ENCODE data around the gene BTC.
"Not testable (repeated sequence)": the region's sequence is repeated elsewhere in the genome, so short reads cannot be mapped to it uniquely, and the experiment has no call there.

The BTC gene

DNA sequence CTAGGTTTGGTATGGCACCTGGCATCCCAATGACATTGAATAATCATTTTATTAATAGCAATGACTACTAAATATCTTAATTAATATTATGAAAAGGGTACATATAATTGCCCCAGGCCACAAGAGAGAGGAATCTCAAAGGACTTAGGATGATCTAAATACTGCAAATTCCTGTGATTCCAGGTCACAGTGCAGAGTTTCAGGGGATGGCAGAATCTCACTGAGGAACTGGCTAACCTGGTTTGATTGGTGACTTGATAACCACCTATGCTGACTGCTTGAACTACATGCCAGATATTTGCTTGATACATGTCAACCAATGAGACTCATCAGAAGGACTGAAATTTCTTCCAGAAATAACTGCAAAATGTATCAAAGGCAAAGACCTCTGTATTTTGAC, 37.2 kb downstream of the BTC start:
- DNase-seq (ENCODE audit: low read depth): no peak

DNA sequence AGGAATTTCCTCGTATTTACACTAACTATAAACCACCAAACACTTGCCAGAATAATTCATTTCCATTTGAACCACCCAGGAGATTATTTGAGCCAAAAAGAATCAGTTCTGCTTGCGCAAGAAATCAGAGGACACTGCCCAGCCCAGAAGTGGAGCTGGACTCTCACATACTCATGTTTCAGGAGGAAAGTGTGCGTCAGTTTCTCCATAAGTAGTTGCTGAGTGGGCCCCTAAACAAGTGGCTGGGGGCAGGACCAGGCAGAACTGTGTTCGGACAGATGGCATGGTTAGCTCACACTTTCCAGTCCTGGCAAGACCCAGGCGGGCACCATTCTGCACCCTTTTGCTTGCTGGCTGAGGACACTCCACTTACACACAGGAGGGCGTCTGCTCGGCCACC, 38.8 kb downstream of the BTC start:
- no peak for DNase-seq (ENCODE audit: low read depth)

DNA sequence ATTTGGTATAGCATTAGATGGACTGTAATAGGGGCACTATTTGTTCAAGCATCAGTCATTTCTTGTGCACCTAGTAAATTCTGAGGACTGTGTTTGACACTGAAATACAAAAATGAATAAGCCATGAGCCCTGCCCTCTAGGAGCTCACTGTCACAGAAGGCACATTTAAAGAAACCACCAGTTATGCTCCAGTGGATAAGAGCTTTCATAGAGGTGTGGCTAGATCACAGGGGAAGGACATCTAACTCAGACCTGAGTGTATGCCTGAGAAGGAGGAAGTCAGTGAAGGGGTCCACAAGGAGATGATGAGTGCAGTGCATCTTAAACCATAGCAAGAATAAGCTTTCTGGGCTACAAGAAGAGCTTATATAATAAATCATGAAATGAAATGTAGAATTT, 40.1 kb downstream of the BTC start:
- no peak for DNase-seq (ENCODE audit: low read depth)

DNA sequence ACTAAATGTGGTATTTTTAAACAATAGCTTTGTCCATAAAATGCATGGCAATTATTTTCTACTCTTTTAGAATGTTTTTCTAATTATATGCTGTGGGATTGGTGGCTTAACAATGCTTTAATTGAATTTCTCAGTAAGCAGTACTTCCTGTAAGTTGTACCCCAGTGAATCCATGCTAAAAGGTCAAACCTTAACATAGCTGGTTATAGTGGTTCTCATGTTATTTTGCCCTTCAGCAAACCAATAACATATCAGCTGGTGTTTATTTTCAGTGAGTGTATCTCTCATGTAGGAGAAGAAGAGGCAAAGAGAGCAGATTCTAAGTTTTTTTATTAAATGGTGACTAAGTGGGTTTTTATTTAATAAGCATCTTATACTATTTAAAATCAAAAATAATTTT, 41.5 kb downstream of the BTC start:
- DNase-seq (ENCODE audit: low read depth): no peak

DNA sequence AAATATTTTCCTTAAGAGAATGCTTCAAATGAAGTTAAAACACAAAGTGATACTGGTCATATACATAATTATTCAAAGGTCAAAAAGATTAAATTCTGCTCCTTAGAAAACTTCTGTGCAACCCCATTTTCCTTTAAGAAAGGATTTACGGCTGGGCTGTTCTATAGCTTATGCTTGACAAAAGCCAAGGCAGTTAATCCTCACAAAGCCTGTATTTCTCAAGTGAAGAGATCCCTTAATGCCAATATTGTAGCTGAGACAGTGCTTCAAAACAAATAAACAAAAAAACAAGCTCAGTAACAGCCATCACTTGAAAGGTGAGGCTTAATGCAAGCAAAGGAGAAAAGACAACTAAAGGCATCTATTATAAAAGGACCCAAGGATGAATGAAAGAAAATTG, 42.5 kb downstream of the BTC start:
- DNase-seq (ENCODE audit: low read depth): no peak

DNA sequence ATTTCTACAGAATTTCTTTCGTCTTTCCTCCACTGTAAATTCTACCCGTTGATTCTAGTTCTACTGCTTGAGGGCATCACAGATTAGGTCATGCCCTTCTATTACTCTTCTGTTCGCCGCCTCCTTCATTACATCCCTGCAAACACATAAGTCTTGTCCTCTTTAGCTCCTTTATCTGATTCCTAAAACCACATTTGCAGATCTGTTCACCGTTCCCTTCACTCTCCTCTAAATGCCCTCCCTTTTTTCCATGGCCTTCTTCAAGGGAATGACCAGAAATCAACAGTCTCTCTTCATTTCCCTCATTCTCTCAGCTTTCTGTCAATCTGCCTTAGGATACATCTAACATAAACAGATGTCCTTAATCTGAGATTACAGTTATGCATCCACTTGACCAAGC, 43.1 kb downstream of the BTC start:
- DNase-seq (ENCODE audit: low read depth): no peak

DNA sequence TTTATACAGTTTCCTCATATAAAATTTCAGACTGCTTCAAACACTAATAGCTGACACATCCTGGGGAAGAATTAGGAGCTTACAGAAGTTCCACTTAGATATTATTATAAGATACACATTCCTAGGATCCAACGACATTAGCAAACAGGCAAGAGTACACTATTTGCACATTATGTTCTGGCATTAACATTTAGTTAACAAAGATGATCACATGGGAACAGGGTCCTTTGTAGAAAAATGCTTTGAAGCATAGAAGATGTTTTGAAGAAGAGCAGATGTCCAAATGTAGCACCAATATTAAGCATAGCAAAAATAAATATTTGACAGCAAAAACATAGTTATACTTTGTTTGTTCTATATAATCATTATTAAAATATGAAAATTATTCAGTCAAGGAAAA, 52.1 kb downstream of the BTC start:
- no peak for DNase-seq (ENCODE audit: low read depth)

DNA sequence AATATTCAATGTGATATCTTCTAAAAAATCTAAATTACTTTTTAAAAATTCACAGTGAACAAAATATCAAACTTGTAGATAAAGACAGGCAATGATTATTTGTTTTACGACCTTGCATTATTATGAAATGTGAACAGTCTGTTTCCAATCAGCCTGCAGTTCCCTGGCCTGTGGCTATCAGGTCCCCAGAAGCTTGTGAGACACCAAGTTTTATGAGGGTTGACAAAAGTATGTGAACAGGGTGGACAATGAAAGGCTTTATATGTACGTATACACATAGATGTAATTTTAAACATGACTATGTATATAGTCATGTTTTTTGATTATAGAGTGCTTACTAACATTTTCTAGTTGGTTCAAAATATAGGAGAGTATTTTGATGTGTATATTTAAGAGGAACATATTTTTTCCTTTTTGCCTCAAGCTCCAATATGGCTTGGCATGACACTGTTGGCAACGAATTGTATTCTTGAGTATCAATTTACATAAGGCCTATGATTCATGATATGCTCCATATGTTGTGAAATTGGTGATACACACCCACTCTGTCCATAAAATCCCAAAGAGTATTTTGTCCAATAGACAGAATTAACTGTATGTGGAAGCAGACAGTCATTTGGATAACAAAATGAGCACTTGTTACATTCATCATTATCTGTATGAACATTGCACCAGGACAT, 55.7 kb downstream of the BTC start:
- no peak for DNase-seq (ENCODE audit: low read depth)

DNA sequence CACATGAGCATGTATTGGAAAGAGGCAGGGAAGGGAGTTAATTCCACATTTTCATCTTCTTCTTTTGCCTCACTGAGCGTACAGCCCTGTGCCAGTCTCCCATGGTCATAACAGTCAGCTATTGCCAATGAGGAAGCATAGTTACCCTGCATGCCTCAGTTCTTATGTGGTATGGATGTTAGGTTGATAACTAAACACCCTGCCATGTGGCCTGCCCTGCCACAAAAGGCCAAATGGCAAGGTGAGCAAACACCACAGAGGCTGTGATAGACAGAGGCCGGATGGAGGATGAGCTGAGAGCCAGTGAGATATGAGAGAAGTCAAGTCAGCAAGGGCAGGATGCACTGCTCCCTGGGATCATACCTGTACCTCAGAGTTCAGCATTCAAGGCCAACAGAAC, 59.3 kb downstream of the BTC start:
- DNase-seq (ENCODE audit: low read depth): no peak

DNA sequence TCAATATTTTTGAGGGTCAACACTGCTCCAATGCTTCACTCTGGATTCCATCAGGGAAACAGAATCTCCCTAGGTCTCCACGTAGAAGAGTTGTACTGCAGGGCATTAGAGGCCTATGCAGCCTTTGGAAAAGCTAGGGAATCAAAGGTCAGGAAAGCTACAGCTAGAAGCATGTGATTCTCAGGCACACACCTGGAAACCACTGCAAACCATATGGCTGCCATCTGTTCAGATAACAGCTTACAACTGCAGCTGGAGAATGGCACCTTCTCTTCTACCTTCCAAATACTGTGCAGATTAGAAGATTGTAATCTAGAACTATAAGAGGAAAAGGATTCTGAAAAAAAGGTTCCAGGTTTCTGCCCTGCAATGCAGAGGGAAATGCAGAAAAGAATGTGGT, 60.6 kb downstream of the BTC start:
- no peak for DNase-seq (ENCODE audit: low read depth)

DNA sequence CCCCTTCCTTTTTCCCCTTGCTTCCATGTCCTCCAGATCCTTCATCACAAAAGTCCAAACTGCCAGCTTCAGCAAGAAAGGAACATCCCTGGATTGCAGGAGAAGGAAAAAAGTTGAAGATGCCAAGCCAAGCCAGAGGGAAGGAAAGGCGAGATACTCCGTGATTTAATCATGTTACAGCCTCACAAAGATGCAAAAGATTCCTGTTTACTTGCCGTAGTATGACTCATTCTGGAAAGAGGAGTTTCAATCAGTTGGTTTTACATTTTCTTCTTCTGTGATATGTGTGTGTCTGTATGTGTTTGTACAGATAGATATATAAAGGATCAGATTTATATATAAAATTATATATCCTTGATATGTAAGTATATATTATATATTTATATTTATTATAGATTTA, 69.3 kb downstream of the BTC start:
- no peak for DNase-seq (ENCODE audit: low read depth)

DNA sequence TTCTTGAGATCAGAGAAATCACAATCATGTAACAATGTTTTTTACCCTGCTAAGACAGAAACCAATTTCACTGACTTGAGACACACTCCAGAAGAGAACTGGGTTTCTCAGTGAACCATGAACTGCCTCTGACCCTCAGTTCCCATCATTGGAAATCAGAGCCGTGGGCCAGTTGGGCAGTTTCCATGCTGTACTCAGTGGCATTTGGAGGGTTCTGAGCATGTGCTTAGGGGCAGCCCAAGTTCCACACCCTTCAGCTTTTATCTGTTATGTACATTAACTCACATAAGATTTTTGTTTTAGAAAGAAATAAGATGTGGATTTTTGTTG, 77.9 kb downstream of the BTC start:
- no peak for DNase-seq (ENCODE audit: low read depth)

DNA sequence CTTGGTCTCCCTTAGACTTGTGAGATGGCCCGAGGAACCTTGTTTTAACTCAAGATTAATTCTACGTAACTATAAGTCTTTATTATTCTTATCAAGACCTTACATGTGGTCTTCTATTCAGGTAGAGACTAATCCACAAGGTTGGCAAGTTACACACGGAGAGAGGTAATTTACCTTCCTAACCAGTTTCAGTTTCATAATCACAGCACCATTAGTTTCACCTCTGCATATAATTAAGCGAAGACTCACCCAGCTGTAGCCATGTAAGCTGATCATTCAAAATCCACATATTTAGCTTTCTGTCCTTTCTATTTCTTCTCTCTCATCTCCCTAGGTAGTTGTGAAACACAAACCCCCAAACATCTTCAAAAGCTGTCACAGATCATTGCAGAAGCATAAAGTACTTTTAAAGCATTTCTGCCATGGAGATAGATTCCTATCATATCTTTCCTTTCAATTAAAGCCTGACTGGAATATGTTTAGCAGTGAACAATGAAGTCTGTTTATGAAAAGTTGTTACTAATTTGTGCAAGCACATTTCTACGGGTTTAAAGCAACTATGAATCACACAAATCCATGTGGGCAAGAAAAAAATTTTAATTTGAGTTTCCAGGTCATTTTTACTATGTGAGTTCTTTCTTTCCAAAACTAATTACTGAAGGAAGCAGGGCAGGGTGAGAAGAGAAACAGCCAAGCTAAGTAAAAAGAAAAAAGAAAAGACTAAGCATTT, 78.5 kb downstream of the BTC start:
- DNase-seq (ENCODE audit: low read depth): no peak

DNA sequence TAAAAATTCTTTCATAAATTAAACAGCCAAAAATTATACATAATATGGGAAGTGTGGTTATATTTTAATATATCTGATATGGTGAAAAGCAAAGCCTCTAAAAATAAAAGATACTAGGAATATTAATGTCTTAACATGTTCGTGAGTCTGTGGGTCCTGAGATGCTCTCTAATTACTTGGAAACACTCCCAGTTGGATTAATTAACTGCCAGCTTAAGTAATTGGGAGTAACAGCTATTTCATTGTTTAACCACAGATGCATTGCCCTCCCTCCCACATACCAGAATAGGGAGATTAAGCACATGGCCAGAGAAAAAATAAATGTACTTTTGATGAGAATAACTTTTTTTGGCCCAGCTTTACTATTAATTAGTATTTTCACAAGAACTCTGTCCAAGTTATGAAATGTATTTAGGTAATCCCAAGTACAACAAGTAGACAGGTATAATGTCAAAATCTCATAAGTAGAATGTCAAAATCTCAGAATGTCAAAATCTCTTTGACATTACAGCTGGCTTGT, 79.7 kb downstream of the BTC start:
- no peak for DNase-seq (ENCODE audit: low read depth)

DNA sequence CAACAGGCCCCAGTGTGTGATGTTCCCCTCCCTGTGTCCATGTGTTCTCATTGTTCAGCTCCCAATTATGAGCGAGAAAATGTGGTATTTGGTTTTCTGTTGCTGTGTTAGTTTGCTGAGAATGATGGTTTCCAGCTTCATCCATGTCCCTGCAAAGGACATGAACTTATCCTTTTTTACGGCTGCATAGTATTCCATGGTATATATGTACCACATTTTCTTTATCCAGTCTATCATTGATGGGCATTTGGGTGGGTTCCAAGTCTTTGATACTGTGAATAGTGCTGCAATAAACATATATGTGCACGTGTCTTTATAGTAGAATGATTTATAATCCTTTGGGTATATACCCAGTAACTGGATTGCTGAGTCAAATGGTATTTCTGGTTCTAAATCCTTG, 86.2 kb downstream of the BTC start:
- DNase-seq (ENCODE audit: low read depth): not testable (repeated sequence)
